HG02981 (cell line): ENCODE measurements around the gene CYP11A1.
"Not testable (repeated sequence)": the region's sequence is repeated elsewhere in the genome, so short reads cannot be mapped to it uniquely, and the experiment has no call there.

Source experiments
- ATAC-seq: cut with Tn5 transposase; IDR thresholded peaks from one replicate; pipeline ENCODE4 v1.9.1; 2021; ENCODE audit warnings: mild to moderate bottlenecking, moderate library complexity; ENCODE audit not compliant: unreplicated experiment

CYP11A1 gene

GRCh38 chr15:74400915-74401757 lies 33.7 kb upstream of the CYP11A1 start:
- no peak for ATAC-seq

GRCh38 chr15:74400313-74400860 lies 32.9 kb upstream of the CYP11A1 start:
- ATAC-seq = no peak

GRCh38 chr15:74399511-74400312 lies 32.3 kb upstream of the CYP11A1 start:
- no peak for ATAC-seq

- ATAC-seq = no peak
Measured at GRCh38 chr15:74399100-74399499, 31.7 kb upstream of the CYP11A1 start.

GRCh38 chr15:74398183-74398582 lies 30.7 kb upstream of the CYP11A1 start:
- ATAC-seq = no peak

GRCh38 chr15:74397239-74398068 lies 30.0 kb upstream of the CYP11A1 start:
- peak; percentile 28 for ATAC-seq

- no peak for ATAC-seq
Measured at GRCh38 chr15:74396445-74397238, 29.2 kb upstream of the CYP11A1 start.

GRCh38 chr15:74396146-74396438 lies 28.6 kb upstream of the CYP11A1 start:
- no peak for ATAC-seq

GRCh38 chr15:74395319-74396145 lies 28.1 kb upstream of the CYP11A1 start:
- no peak for ATAC-seq

GRCh38 chr15:74394090-74394846 lies 26.8 kb upstream of the CYP11A1 start:
- no peak for ATAC-seq

- no peak for ATAC-seq
Measured at GRCh38 chr15:74393423-74393822, 26.0 kb upstream of the CYP11A1 start.

- ATAC-seq = no peak
Measured at GRCh38 chr15:74392902-74393301, 25.5 kb upstream of the CYP11A1 start.

GRCh38 chr15:74392451-74392830 lies 25.0 kb upstream of the CYP11A1 start:
- no peak for ATAC-seq

- ATAC-seq = no peak
Measured at GRCh38 chr15:74391582-74392450, 24.4 kb upstream of the CYP11A1 start.

GRCh38 chr15:74390647-74391288 lies 23.3 kb upstream of the CYP11A1 start:
- no peak for ATAC-seq

GRCh38 chr15:74390049-74390646 lies 22.7 kb upstream of the CYP11A1 start:
- ATAC-seq = not testable (repeated sequence)
